Limb (tissue), 2 donors: Measurements from ENCODE around the gene NUDCD3.
"Not testable (repeated sequence)": the region's sequence is repeated elsewhere in the genome, so short reads cannot be mapped to it uniquely, and the experiment has no call there.

Experiments
- DNase-seq, 2 donors: peaks; one replicate each; pipeline ENCODE4 v3.0.0-alpha.2; 2016; ENCODE audit errors: extremely low spot score in 2 of 2

Gene NUDCD3

GRCh38 chr7:44518761-44519160, 28.3 kb upstream of the NUDCD3 start:
- DNase-seq = no peak

- DNase-seq = no peak
These were observed 26.7 kb upstream of the NUDCD3 start for GRCh38 chr7:44517175-44517574.

- DNase-seq = no peak
These were observed 25.3 kb upstream of the NUDCD3 start for GRCh38 chr7:44515590-44516268.

- DNase-seq = no peak
These were observed 22.3 kb upstream of the NUDCD3 start for GRCh38 chr7:44512736-44513135.

GRCh38 chr7:44511863-44512468, 21.5 kb upstream of the NUDCD3 start:
- DNase-seq = no peak

GRCh38 chr7:44511236-44511635, 20.8 kb upstream of the NUDCD3 start:
- DNase-seq = no peak

GRCh38 chr7:44508328-44509030, 18.0 kb upstream of the NUDCD3 start:
- DNase-seq = no peak

GRCh38 chr7:44506592-44507288, 16.3 kb upstream of the NUDCD3 start:
- not testable (repeated sequence) for DNase-seq

GRCh38 chr7:44505595-44505994, 15.1 kb upstream of the NUDCD3 start:
- DNase-seq = no peak

- no peak for DNase-seq
These were observed 7.9 kb upstream of the NUDCD3 start for GRCh38 chr7:44498230-44498954.

GRCh38 chr7:44497155-44498027, 6.9 kb upstream of the NUDCD3 start:
- no peak for DNase-seq

- DNase-seq = no peak
These were observed 5.9 kb upstream of the NUDCD3 start for GRCh38 chr7:44496385-44496784.

- DNase-seq = no peak
These were observed 4.5 kb upstream of the NUDCD3 start for GRCh38 chr7:44494960-44495359.

- DNase-seq = no peak
These were observed 771 bp upstream of the NUDCD3 start for GRCh38 chr7:44491229-44491628.

- no peak for DNase-seq
These were observed 505 bp downstream of the NUDCD3 start for GRCh38 chr7:44489955-44490350.

GRCh38 chr7:44488955-44489354, 1.5 kb downstream of the NUDCD3 start:
- no peak for DNase-seq

GRCh38 chr7:44486693-44487092, 3.8 kb downstream of the NUDCD3 start:
- no peak for DNase-seq

- no peak for DNase-seq
These were observed 4.5 kb downstream of the NUDCD3 start for GRCh38 chr7:44486001-44486400.

- no peak for DNase-seq
These were observed 5.8 kb downstream of the NUDCD3 start for GRCh38 chr7:44484482-44485313.
